ENCODE data around the gene SUN1.
"Not testable (repeated sequence)": the region's sequence is repeated elsewhere in the genome, so short reads cannot be mapped to it uniquely, and the experiment has no call there.

The SUN1 gene

DNA sequence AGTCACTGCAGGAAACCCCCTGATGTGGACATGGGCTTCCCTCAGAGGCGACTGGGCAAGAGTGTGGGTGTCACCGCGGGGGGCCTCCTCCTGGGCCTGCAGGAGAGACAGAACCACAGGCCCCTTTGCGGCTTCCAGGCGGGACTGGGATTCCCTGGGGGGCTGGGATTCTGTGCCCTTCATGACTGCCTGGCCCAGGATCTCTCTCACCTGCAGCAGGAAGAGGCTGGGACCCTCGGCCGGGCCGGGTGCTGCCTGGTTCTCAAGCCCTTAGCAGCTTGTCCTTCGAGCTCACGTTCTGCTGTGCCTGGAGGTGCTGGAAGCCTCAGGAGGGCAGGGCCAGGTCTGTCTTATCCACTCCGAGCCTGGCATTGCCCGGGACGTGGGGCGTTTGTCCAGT lies 11.8 kb downstream of the SUN1 start:
- Histone ChIP-seq H3K36me3 (peaks cover 40 to 83% (median 57%) of the 10 kb centered on the region in 3 donors), H3K27ac (peak overlapping the region in 1 of 2 donors; percentile 73), H3K27me3 (no peaks in the 10 kb centered on the region), H3K4me1 (peaks cover 0 to 35% (median 18%) of the 10 kb centered on the region in 4 donors), H3K9me3 (no peaks in the 10 kb centered on the region), H3K4me3 (no peak overlapping the region)
- intact Hi-C loops (cut with DNase I; ENCODE audit: low total_unique reads): no loop called here
- TF ChIP-seq, protein P1, sequence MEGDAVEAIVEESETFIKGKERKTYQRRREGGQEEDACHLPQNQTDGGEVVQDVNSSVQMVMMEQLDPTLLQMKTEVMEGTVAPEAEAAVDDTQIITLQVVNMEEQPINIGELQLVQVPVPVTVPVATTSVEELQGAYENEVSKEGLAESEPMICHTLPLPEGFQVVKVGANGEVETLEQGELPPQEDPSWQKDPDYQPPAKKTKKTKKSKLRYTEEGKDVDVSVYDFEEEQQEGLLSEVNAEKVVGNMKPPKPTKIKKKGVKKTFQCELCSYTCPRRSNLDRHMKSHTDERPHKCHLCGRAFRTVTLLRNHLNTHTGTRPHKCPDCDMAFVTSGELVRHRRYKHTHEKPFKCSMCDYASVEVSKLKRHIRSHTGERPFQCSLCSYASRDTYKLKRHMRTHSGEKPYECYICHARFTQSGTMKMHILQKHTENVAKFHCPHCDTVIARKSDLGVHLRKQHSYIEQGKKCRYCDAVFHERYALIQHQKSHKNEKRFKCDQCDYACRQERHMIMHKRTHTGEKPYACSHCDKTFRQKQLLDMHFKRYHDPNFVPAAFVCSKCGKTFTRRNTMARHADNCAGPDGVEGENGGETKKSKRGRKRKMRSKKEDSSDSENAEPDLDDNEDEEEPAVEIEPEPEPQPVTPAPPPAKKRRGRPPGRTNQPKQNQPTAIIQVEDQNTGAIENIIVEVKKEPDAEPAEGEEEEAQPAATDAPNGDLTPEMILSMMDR (IDR thresholded peaks at IDR 0.05): no peak
- no peak for DNase-seq

DNA sequence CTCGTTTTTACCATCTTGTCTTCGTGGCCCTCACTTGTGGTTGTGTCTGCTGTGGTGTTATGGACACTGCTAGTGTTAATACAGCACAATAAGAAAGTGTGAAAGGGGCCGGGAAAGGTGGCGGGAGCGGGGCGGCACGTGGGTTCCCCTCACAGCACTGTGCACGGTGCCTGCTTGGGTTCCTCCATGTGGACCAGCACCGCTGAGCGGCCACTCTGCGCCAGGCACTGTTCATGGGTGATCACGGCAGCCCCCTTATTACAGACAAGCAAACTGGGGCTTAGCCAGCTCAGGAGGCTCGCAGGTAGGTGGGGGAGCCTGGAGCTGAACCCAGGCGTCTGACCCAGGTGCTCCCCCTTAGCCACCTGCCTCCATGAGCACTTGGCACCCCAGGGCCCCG lies 12.2 kb downstream of the SUN1 start:
- no peaks in the 10 kb centered on the region for H3K27me3 ChIP-seq
- peak overlapping the region in 1 of 2 donors; percentile 73 for H3K27ac ChIP-seq
- no peaks in the 10 kb centered on the region for H3K9me3 ChIP-seq
- H3K4me1 ChIP-seq: peaks cover 0 to 33% (median 18%) of the 10 kb centered on the region in 4 donors
- H3K36me3 ChIP-seq: peaks cover 40 to 83% (median 58%) of the 10 kb centered on the region in 3 donors
- intact Hi-C loops (cut with DNase I; ENCODE audit: low total_unique reads): no loop called here
- TF ChIP-seq, protein P1 (IDR thresholded peaks at IDR 0.05): no peak
- DNase-seq: no peak
- no peak overlapping the region for H3K4me3 ChIP-seq

DNA sequence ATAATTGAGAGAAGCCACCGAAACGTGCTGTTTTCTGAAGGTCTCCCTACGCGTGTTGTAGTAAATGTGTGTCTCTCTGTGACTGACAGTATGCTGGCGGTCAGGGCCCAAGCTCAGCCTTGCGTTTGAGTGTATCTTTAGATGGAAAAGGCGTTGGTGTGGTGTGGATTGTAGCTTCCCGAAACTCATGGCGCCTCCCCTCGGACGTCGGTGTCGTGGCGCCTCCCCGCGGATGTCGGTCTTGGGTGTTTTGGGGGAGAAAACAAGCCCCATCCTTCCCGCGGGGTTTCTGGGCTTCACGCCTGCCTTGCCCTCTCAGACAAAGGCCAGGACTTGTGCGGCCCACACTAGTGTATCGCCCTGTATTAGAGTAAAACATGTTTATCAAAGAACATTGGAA lies 12.8 kb downstream of the SUN1 start:
- Histone ChIP-seq H3K36me3 (peaks cover 41 to 83% (median 59%) of the 10 kb centered on the region in 3 donors), H3K27ac (no peak overlapping the region), H3K9me3 (no peaks in the 10 kb centered on the region), H3K27me3 (no peaks in the 10 kb centered on the region), H3K4me1 (peaks cover 0 to 31% (median 18%) of the 10 kb centered on the region in 4 donors), H3K4me3 (no peak overlapping the region)
- DNase-seq: no peak
- intact Hi-C loops (cut with DNase I; ENCODE audit: low total_unique reads): no loop called here
- TF ChIP-seq, protein P1 (IDR thresholded peaks at IDR 0.05): no peak

DNA sequence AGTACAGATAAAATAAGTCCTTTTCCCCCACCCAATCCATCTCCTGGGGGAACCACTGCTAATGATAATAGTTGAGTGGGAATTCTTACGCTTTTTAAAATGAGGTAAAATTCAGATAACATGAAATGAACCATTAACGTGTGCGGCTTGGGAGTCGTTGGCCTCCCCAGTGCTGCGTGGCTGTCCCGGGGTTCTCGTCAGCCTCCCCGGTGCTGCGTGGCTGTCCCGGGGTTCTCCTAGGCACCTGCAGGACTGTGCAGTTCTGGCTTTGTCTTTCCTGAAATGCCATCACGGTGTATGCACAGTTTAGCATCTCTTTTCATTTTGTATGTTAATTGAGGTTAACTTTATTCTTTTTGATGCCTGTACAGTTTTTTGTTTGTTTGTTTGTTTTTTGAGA lies 13.5 kb downstream of the SUN1 start:
- intact Hi-C loops (cut with DNase I; ENCODE audit: low total_unique reads): no loop called here
- Histone ChIP-seq H3K9me3 (no peaks in the 10 kb centered on the region), H3K27me3 (no peaks in the 10 kb centered on the region), H3K36me3 (peaks cover 44 to 83% (median 63%) of the 10 kb centered on the region in 3 donors), H3K4me3 (no peak overlapping the region), H3K27ac (no peak overlapping the region), H3K4me1 (peaks cover 0 to 27% (median 18%) of the 10 kb centered on the region in 4 donors)
- TF ChIP-seq, protein P1 (IDR thresholded peaks at IDR 0.05): no peak
- no peak for DNase-seq

DNA sequence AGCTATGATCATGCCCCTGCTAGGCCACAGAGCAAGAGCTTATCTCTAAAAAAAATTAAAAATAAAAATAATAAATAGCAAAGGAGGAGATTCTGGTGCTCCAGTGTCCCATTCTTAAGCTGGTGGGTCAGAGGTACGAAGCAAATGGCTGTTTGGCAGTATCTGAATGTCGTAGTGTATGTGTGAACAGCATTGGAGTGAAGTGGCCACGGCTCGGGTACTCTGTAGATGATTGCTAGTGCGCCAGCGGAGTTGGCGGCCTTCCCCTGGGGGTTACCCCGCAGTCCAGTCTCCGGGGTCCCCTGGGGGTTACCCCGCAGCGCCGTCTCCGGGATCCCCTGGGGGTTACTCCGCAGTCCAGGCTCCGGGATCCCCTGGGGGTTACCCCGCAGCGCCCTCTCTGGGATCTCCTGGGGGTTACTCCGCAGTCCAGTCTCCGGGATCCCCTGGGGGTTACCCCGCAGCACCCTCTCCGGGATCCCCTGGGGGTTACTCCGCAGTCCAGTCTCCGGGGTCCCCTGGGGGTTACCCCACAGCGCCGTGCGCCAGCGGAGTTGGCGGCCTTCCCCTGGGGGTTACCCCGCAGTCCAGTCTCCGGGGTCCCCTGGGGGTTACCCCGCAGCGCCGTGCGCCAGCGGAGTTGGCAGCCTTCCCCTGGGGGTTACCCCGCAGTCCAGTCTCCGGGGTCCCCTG lies 14.8 kb downstream of the SUN1 start:
- H3K27me3 ChIP-seq; DNase-seq; intact Hi-C loops (cut with DNase I; ENCODE audit: low total_unique reads); H3K9me3 ChIP-seq; H3K4me3 ChIP-seq: not testable (repeated sequence)
- peaks cover 58 to 86% (median 72%) of the 10 kb centered on the region in 3 donors for H3K36me3 ChIP-seq
- H3K4me1 ChIP-seq: peaks cover 0 to 13% (median 10%) of the 10 kb centered on the region in 4 donors
- peak overlapping the region; percentile 4 to 18 for H3K27ac ChIP-seq

DNA sequence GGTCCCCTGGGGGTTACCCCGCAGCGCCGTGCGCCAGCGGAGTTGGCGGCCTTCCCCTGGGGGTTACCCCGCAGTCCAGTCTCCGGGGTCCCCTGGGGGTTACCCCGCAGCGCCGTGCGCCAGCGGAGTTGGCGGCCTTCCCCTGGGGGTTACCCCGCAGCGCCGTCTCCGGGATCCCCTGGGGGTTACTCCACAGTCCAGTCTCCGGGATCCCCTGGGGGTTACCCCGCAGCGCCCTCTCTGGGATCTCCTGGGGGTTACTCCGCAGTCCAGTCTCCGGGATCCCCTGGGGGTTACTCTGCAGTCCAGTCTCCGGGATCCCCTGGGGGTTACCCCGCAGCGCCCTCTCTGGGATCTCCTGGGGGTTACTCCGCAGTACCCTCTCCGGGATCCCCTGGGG lies 15.5 kb downstream of the SUN1 start:
- intact Hi-C loops (cut with DNase I; ENCODE audit: low total_unique reads); H3K27ac ChIP-seq; H3K4me1 ChIP-seq; H3K27me3 ChIP-seq; H3K9me3 ChIP-seq; DNase-seq; H3K4me3 ChIP-seq: not testable (repeated sequence)
- H3K36me3 ChIP-seq: peaks cover 63 to 86% (median 72%) of the 10 kb centered on the region in 3 donors
